ENCODE data around the gene XCL1.
A peak's percentile ranks its signal among the peaks of the same experiment; 100 is the strongest.

Gene XCL1

GRCh38 chr1:168607872-168608428 lies 31.5 kb downstream of the XCL1 start:
- no peak for DNase-seq

GRCh38 chr1:168608796-168609715 lies 32.7 kb downstream of the XCL1 start:
- no peak for DNase-seq

GRCh38 chr1:168609741-168610510 lies 33.5 kb downstream of the XCL1 start:
- DNase-seq, result no peak

- no peak for DNase-seq
Observed at GRCh38 chr1:168613038-168613451, 36.6 kb downstream of the XCL1 start.

GRCh38 chr1:168613691-168614231 lies 37.4 kb downstream of the XCL1 start:
- DNase-seq, result no peak

- no peak for DNase-seq
Observed at GRCh38 chr1:168614235-168614634, 37.8 kb downstream of the XCL1 start.

- DNase-seq, result no peak
Observed at GRCh38 chr1:168615965-168616364, 39.6 kb downstream of the XCL1 start.

- no peak for DNase-seq
Observed at GRCh38 chr1:168617974-168618750, 41.8 kb downstream of the XCL1 start.

- DNase-seq, result no peak
Observed at GRCh38 chr1:168618886-168619285, 42.5 kb downstream of the XCL1 start.

- DNase-seq, result no peak
Observed at GRCh38 chr1:168621356-168621755, 45.0 kb downstream of the XCL1 start.

GRCh38 chr1:168623003-168623828 lies 46.8 kb downstream of the XCL1 start:
- DNase-seq, result no peak

- no peak for DNase-seq
Observed at GRCh38 chr1:168623831-168624230, 47.4 kb downstream of the XCL1 start.

GRCh38 chr1:168626326-168626725 lies 49.9 kb downstream of the XCL1 start:
- DNase-seq, result no peak

- no peak for DNase-seq
Observed at GRCh38 chr1:168627370-168627769, 51.0 kb downstream of the XCL1 start.

GRCh38 chr1:168628807-168629206 lies 52.4 kb downstream of the XCL1 start:
- peak; percentile 28 for DNase-seq

GRCh38 chr1:168629466-168629865 lies 53.1 kb downstream of the XCL1 start:
- no peak for DNase-seq

Data from stimulated activated CD4-positive, alpha-beta T cell treated with anti-CD3 and anti-CD28 coated beads, Interleukin-4, amount 100 ng/mL, for 24 hours (primary cell).